Measurements from ENCODE around the gene N4BP3.
A peak's percentile ranks its signal among the peaks of the same experiment; 100 is the strongest.

Gene N4BP3

GRCh38 chr5:178111925-178112324 lies 1.4 kb upstream of the N4BP3 start:
- Histone ChIP-seq H3K4me2 (no peak overlapping the region), H3K27me3 (no peaks in the 10 kb centered on the region)

GRCh38 chr5:178112545-178112944 lies 787 bp upstream of the N4BP3 start:
- Histone ChIP-seq H3K27me3 (no peaks in the 10 kb centered on the region), H3K27ac (peak overlapping the region; percentile 96; the same call in 1 of the 2 replicates), H3K9me3 (no peaks in the 10 kb centered on the region), H3K4me1 (peaks cover 61% of the 10 kb centered on the region), H3K4me3 (peak overlapping the region; percentile 83), H3K9ac (no peak overlapping the region; the same call in 1 of the 2 replicates), H3K36me3 (no peaks in the 10 kb centered on the region), H3K4me2 (peak overlapping the region; percentile 99), H4K20me1 (no peaks in the 10 kb centered on the region)
- TF ChIP-seq Cebpa-rat (IDR thresholded peaks at IDR 0.05): no peak

More at GRCh38 chr5:178111925-178112324, 1.4 kb upstream of the N4BP3 start:
- Histone ChIP-seq H3K27ac (no peak overlapping the region), H3K9me3 (no peaks in the 10 kb centered on the region), H3K36me3 (no peaks in the 10 kb centered on the region), H4K20me1 (no peaks in the 10 kb centered on the region), H3K9ac (no peak overlapping the region), H3K4me1 (peaks cover 55% of the 10 kb centered on the region), H3K4me3 (no peak overlapping the region)
- TF ChIP-seq Cebpa-rat (IDR thresholded peaks at IDR 0.05): no peak

DNA sequence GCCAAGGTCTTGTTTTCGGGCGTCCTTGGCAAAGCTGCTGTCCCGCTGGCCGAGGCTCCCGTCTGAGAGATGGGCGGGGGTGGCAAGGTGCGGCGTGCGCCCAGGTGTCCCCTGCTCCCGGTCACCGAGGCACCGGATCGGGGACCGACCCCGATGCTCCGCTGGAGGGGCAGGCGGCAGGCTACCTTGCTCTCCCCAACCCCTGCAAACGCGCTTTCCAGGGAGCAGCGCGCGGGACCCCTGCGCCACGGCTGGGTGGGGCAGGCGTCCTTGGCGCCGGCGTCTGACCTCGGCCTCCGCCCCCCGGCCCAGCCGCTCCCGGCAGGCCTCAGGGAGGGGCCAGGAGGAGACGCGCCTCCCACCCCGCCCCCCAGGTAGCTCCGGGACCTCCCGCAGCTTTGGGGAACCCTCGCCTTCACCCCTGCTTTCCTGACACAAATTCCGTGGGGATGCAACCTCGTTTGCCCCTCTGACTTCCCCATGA lies 551 bp downstream of the N4BP3 start:
- H3K4me2 ChIP-seq: peak overlapping the region; percentile 99
- no peaks in the 10 kb centered on the region for H3K27me3 ChIP-seq
- TF ChIP-seq Cebpa-rat (IDR thresholded peaks at IDR 0.05): no peak
- H3K27ac ChIP-seq: peak overlapping the region; percentile 96
- peaks cover 63% of the 10 kb centered on the region for H3K4me1 ChIP-seq
- H3K36me3 ChIP-seq: no peaks in the 10 kb centered on the region
- H3K9me3 ChIP-seq: no peaks in the 10 kb centered on the region
- peak overlapping the region; percentile 83 for H3K4me3 ChIP-seq
- H4K20me1 ChIP-seq: no peaks in the 10 kb centered on the region
- H3K9ac ChIP-seq: peak overlapping the region; percentile 86

DNA sequence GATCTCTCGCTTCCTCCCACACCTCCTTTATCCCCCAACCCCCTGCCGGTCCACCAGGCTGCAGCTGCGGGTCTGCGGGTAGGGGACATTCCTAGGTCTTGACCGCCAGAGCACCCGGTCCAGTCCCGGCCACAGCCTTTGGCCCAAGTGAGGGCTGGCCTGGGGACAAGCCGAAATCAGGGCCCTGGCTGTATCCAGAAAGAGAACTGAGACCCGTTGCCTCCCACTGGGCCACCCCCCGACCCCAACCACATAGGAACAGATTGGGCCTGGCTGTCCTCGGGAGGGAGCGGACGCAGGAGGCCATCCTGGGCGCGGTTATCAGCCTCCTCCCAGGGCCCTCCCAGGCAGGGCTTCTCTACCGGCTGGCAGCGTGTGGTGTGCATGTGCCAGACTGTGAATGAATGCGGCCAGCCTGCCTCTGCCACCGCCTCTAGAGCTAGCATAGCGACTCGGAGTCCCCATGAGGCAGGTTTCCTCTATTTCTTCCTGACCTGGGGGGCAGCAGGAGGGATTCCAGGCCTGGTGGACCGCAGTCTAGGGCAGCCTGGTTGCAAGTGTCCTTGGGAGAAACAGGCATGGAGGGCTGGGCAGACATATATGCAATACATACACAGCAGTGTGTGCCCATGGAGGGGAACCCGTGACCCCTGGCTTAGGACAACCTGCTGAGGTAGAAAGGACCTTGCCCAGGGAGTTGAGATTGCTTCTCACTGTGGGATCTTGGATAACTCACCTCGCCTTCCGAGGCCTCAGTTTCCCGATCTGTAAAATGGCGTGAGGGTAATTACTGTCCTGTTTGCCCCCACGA lies 1.2 kb downstream of the N4BP3 start:
- Histone ChIP-seq H3K36me3 (no peaks in the 10 kb centered on the region), H3K4me1 (peaks cover 63% of the 10 kb centered on the region), H3K27me3 (no peaks in the 10 kb centered on the region), H3K9me3 (no peaks in the 10 kb centered on the region), H3K9ac (peak overlapping the region; percentile 86), H3K4me3 (peak overlapping the region; percentile 83), H3K4me2 (peak overlapping the region; percentile 99), H3K27ac (peak overlapping the region; percentile 96), H4K20me1 (no peaks in the 10 kb centered on the region)
- TF ChIP-seq Cebpa-rat (IDR thresholded peaks at IDR 0.05): no peak

GRCh38 chr5:178115136-178115813 lies 1.9 kb downstream of the N4BP3 start:
- Histone ChIP-seq H3K9ac (peak overlapping the region; percentile 86), H4K20me1 (no peaks in the 10 kb centered on the region), H3K4me1 (peaks cover 69% of the 10 kb centered on the region), H3K9me3 (no peaks in the 10 kb centered on the region), H3K36me3 (no peaks in the 10 kb centered on the region; the same call in 1 of the 2 replicates), H3K4me3 (peak overlapping the region; percentile 83), H3K27ac (peak overlapping the region; percentile 96), H3K27me3 (no peaks in the 10 kb centered on the region), H3K4me2 (peak overlapping the region; percentile 99)
- TF ChIP-seq Cebpa-rat (IDR thresholded peaks at IDR 0.05): no peak

DNA sequence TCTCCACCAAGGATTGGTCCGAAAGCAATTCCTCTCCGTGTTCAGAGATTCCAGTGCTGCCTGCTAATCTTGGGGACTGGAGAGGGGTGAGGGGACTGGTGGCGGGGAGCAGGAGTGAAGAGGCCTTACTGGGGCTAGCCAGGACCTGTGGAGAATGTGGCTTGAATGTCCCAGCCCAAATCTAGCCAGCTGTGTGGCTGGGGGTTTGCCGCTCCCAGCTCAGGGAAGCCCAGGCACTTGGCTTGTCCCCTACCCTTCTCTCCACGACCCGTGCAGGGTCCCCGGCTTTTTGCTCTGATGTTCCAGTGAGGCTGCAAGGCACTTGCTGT lies 2.4 kb downstream of the N4BP3 start:
- no peaks in the 10 kb centered on the region for H3K9me3 ChIP-seq
- no peaks in the 10 kb centered on the region for H3K27me3 ChIP-seq
- H3K9ac ChIP-seq: peak overlapping the region; percentile 86
- H3K36me3 ChIP-seq: no peaks in the 10 kb centered on the region; the same call in 1 of the 2 replicates
- H3K4me3 ChIP-seq: peak overlapping the region; percentile 83
- peak overlapping the region; percentile 96 for H3K27ac ChIP-seq
- H3K4me1 ChIP-seq: peaks cover 74% of the 10 kb centered on the region
- H3K4me2 ChIP-seq: peak overlapping the region; percentile 99
- no peak for TF ChIP-seq Cebpa-rat (IDR thresholded peaks at IDR 0.05)
- no peaks in the 10 kb centered on the region for H4K20me1 ChIP-seq

- no peak for TF ChIP-seq Cebpa-rat (IDR thresholded peaks at IDR 0.05)
- H3K4me3 ChIP-seq: peak overlapping the region; percentile 83
- H3K27ac ChIP-seq: peak overlapping the region; percentile 96
- no peaks in the 10 kb centered on the region for H3K27me3 ChIP-seq
- H3K9ac ChIP-seq: peak overlapping the region; percentile 86
- no peaks in the 10 kb centered on the region for H4K20me1 ChIP-seq
- H3K36me3 ChIP-seq: no peaks in the 10 kb centered on the region; the same call in 1 of the 2 replicates
- peaks cover 79% of the 10 kb centered on the region for H3K4me1 ChIP-seq
- H3K9me3 ChIP-seq: no peaks in the 10 kb centered on the region
- peak overlapping the region; percentile 99 for H3K4me2 ChIP-seq
These were observed 3.0 kb downstream of the N4BP3 start for GRCh38 chr5:178116143-178116885.

DNA sequence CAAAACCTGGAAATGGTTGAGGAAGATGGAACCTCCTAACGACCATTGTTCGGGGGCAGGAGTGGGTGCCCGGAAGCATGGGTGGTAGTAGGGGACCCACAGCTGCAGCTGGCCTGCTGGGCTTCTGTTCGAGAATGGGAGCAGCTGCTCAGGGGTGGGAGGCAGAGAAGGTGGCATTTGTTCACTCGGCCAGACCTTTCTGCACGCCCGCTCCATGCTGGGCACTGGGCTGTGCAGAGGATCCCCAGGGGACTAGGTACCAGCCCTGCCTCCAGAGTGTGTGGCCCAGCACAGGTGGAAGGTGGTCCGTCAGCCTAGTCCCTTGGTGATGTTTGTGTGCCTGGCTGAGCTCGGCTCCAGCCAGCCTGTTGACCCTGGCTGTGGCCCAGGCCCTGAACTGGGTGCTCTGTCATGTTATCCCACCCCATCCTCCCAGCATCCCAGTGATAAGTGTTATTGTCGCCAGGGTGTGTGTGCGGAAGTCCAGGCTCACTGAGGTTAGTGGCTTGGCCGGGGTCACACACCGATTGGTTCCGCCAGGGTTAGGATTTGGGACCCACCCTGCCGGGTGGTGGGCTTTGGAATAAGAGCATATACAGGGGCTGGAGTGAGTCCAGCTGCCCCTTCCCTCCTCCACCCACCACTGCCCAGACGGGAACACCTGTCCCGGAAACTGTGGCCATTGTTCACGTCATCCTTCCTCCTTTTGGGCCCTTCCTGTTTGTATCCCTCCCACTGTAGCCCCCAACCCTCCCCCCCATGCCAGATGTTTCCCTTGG lies 4.8 kb downstream of the N4BP3 start:
- Histone ChIP-seq H3K27ac (peak overlapping the region; percentile 96), H3K4me2 (peak overlapping the region; percentile 99), H3K9me3 (no peaks in the 10 kb centered on the region), H4K20me1 (peaks cover 3% of the 10 kb centered on the region; the same call in 1 of the 2 replicates), H3K27me3 (no peaks in the 10 kb centered on the region), H3K9ac (peak overlapping the region; percentile 86), H3K4me1 (peaks cover 91% of the 10 kb centered on the region), H3K36me3 (peaks cover 9% of the 10 kb centered on the region; the same call in 1 of the 2 replicates), H3K4me3 (peak overlapping the region; percentile 52)
- no peak for TF ChIP-seq Cebpa-rat (IDR thresholded peaks at IDR 0.05)
